ENCODE data around the gene VAMP1. TPM values are rescaled to one million over a fixed set of nuclear protein-coding genes. Genes with fewer than 3 reads are reported as not detected.
A peak's percentile ranks its signal among the peaks of the same experiment; 100 is the strongest.

VAMP1 gene
- total and polyA plus RNA-seq, 10 of the 15 experiments (the other 5 are each of a cell fraction or from before 2014, with no cell fraction given), result 4.8 to 123 (median 27.5) TPM

- TF ChIP-seq USF1 (IDR thresholded peaks at IDR 0.05; ENCODE audit: borderline replicate concordance, extremely low read length, insufficient read depth, low read depth, low read length), result peak; percentile 58
Observed at GRCh38 chr12:6425590-6426531, 44.6 kb downstream of the VAMP1 start (continued).

GRCh38 chr12:6424866-6425265 lies 45.6 kb downstream of the VAMP1 start:
- Histone ChIP-seq H3K27me3 (replicated peaks in 1 of 2; ENCODE audit: control insufficient read depth in 2 of 2, insufficient read depth in 2 of 2, low read length in 1 of 2) (no peaks in the 10 kb centered on the region; a peak in 1 of 4 replicates), H3K36me3 (ENCODE audit: control insufficient read depth in 2 of 2, insufficient read depth in 2 of 2, low read length in 1 of 2) (no peaks in the 10 kb centered on the region), H4K20me1 (ENCODE audit: control insufficient read depth, insufficient read depth) (no peaks in the 10 kb centered on the region), H3K79me2 (ENCODE audit: control insufficient read depth, insufficient read depth, low read length) (peaks cover 3% of the 10 kb centered on the region), H3K9ac (ENCODE audit: control insufficient read depth, insufficient read depth, low read length) (no peak overlapping the region), H3K4me2 (ENCODE audit: control insufficient read depth, insufficient read depth) (no peak overlapping the region), H3K27ac (ENCODE audit: control insufficient read depth, insufficient read depth) (no peak overlapping the region), H3K4me3 (no peak overlapping the region), H3K4me1 (ENCODE audit: control insufficient read depth, insufficient read depth, low read length) (peaks cover 51% of the 10 kb centered on the region), H3K9me3 (replicated peaks; ENCODE audit: control insufficient read depth, insufficient read depth, low read length) (no peaks in the 10 kb centered on the region), H2AFZ (ENCODE audit: control insufficient read depth, low read depth, low read length) (no peak overlapping the region)
- 98% methylated on average over 7 of the region's 8 CpGs for WGBS (ENCODE audit: insufficient coverage, insufficient replicate concordance, low lambda C conversion rate, missing lambda C conversion rate)
- TF ChIP-seq MYB (IDR thresholded peaks at IDR 0.05; ENCODE audit: borderline replicate concordance, low read depth, low read length), result no peak
- no peak for TF ChIP-seq SREBF1 (IDR thresholded peaks at IDR 0.05; ENCODE audit: low read length)
- no peak for TF ChIP-seq RAD51 (IDR thresholded peaks at IDR 0.05)
- no peak for TF ChIP-seq EP300 (IDR thresholded peaks at IDR 0.05; ENCODE audit: borderline replicate concordance in 1 of 2, control insufficient read depth in 1 of 2, low read depth in 2 of 2, low read length in 2 of 2)
- no peak for TF ChIP-seq SUZ12 (IDR thresholded peaks at IDR 0.05; ENCODE audit: unreplicated experiment)
- 0 out of 2 replicates have a peak, but pooled peaks have one; percentile 11 for TF ChIP-seq IKZF1 (conservative IDR thresholded peaks at IDR 0.05)
- no peak for TF ChIP-seq MEF2A (IDR thresholded peaks at IDR 0.05; ENCODE audit: insufficient read depth, low read depth, low read length)
- TF ChIP-seq ZNF592 (IDR thresholded peaks at IDR 0.05), result no peak
- TF ChIP-seq ZNF217 (IDR thresholded peaks at IDR 0.05), result no peak
- RAD21 ChIA-PET (ENCODE audit: unreplicated experiment), result interaction anchor here (1.4 to 7.6 kb wide), 11 partner anchors 21 to 129 kb away, joined by 6 to 151 read pairs (median 43); partner anchors contain the start of genes CD27, TAPBPL and VAMP1
- DNase-seq (ENCODE audit: low read depth, low spot score) (no peak), FAIRE-seq (no peak), ATAC-seq (no peak)
- no TSS peak for BruUV-seq (replicated peaks)
- in situ Hi-C loops (cut with MboI) (loop anchor here (5.0 kb wide), 2 partner anchors 37 to 107 kb away; partner anchors contain the start of gene GAPDH), intact Hi-C loops (cut with micrococcal nuclease; ENCODE audit: unreplicated experiment) (loop anchor here (5.0 kb wide), 1 partner anchor 88 kb away; no protein-coding TSS in a partner anchor)
- SMC1A ChIA-PET (ENCODE audit: uncharacterized antibody, unreplicated experiment), result interaction anchor here (0.8 to 8.1 kb wide), 19 partner anchors 8 to 180 kb away, joined by 3 to 211 read pairs (median 17); partner anchors contain the start of genes CD27, GAPDH, TAPBPL and VAMP1
- POLR2A ChIA-PET, result interaction anchor here (1.0 to 7.3 kb wide), 9 partner anchors 20 to 143 kb away, joined by 3 to 134 read pairs (median 19); partner anchors contain the start of genes CD27, GAPDH, NOP2 and TAPBPL
- CTCF ChIA-PET, result interaction anchor here (0.6 to 8.1 kb wide), 24 partner anchors 17 to 264 kb away, joined by 3 to 240 read pairs (median 5); partner anchors contain the start of genes CD27, MRPL51, TAPBPL and TNFRSF1A
